Gastrocnemius medialis (tissue), 4 donors: Measurements from ENCODE around the gene WDFY4.

ENCODE experiments used
- POLR2A ChIP-seq, 2 donors: fragments of 450-650 bp; IDR thresholded peaks; one replicate each; pipeline ENCODE4 v1.6.1; 2017; ENCODE audit warnings: antibody characterized with exemption in 2 of 2, mild to moderate bottlenecking in 2 of 2, moderate library complexity in 2 of 2
- TF ChIP-seq, protein P1 (sequence below), 5 experiments: fragments of 450-650 bp in 3 of 5; fragments of 200-600 bp in 2 of 5; sonication (generic) in 2 of 5; IDR thresholded peaks in 4 of 5; conservative IDR thresholded peaks in 1 of 5; 1 replicate in 4 of 5; 2 replicates in 1 of 5; pipeline ENCODE4 v1.5.1; 2016 to 2019; ENCODE audit warnings: antibody characterized with exemption in 5 of 5, mild to moderate bottlenecking in 3 of 5, moderate library complexity in 3 of 5

DNA sequence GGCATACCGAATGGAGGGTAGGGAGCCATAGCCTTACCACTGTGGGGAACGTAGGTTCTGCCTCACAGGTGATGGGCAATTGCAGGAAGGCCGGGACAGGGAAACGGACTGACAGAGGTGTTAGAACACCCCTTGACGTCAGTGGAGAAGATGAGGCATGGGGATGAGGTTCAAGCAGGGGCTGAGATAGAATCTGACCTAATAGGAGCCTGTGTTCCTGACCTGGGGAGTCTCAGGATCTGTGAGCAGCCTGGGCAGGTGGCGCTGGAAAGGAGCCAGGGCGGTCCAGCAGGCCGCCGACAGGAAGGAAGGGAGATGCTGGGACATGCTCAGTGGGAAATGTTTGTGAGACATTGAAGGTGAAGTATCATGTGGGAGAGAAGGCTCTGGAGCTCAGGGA lies 109.4 kb downstream of the WDFY4 start:
- TF ChIP-seq, protein P1, sequence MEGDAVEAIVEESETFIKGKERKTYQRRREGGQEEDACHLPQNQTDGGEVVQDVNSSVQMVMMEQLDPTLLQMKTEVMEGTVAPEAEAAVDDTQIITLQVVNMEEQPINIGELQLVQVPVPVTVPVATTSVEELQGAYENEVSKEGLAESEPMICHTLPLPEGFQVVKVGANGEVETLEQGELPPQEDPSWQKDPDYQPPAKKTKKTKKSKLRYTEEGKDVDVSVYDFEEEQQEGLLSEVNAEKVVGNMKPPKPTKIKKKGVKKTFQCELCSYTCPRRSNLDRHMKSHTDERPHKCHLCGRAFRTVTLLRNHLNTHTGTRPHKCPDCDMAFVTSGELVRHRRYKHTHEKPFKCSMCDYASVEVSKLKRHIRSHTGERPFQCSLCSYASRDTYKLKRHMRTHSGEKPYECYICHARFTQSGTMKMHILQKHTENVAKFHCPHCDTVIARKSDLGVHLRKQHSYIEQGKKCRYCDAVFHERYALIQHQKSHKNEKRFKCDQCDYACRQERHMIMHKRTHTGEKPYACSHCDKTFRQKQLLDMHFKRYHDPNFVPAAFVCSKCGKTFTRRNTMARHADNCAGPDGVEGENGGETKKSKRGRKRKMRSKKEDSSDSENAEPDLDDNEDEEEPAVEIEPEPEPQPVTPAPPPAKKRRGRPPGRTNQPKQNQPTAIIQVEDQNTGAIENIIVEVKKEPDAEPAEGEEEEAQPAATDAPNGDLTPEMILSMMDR (IDR thresholded peaks at IDR 0.05 in 4 of 5, conservative IDR thresholded peaks at IDR 0.05 in 1 of 5): no peak
- no peak for TF ChIP-seq POLR2A (IDR thresholded peaks at IDR 0.05)
